Heart left ventricle (tissue), 16 donors: ENCODE measurements around the gene SBK2. TPM values are rescaled to one million over a fixed set of nuclear protein-coding genes. Genes with fewer than 3 reads are reported as not detected.

Experiments used
- ATAC-seq, 4 donors: fragments of 200-7000 bp; cut with Tn5 transposase; one replicate each; pipeline ENCODE4 v1.9.1; 2020 to 2022; ENCODE audit warnings: moderate library complexity in 4 of 4, mild to moderate bottlenecking in 3 of 4, moderate number of reproducible peaks in 1 of 4
- DNase-seq, 5 donors: peaks; one replicate each; pipeline ENCODE4 v3.0.0-alpha.2; 2020
- H3K27ac ChIP-seq, 12 donors: fragments of 200-600 bp; sonication (generic) in 4 of 12; one replicate each; pipeline versions ENCODE4 v1.5.0 to v1.8.0; 2016 to 2022; ENCODE audit warnings: mild to moderate bottlenecking in 2 of 12
- H3K27me3 ChIP-seq, 9 donors: fragments of 200-600 bp; sonication (generic) in 2 of 9; one replicate each; pipeline versions ENCODE4 v1.5.1 to v1.8.0; 2016 to 2022; ENCODE audit warnings: mild to moderate bottlenecking in 3 of 9
- H3K36me3 ChIP-seq, 9 donors: fragments of 200-600 bp; sonication (generic) in 2 of 9; one replicate each; pipeline versions ENCODE4 v1.5.0 to v1.8.0; 2018 to 2022; ENCODE audit warnings: mild to moderate bottlenecking in 2 of 9
- H3K4me1 ChIP-seq, 12 donors: fragments of 200-600 bp; sonication (generic) in 4 of 12; one replicate each; pipeline versions ENCODE4 v1.5.0 to v1.8.0; 2016 to 2022; ENCODE audit warnings: mild to moderate bottlenecking in 3 of 12
- H3K4me3 ChIP-seq, 12 donors: fragments of 200-600 bp; sonication (generic) in 4 of 12; one replicate each; pipeline versions ENCODE4 v1.5.0 to v1.8.0; 2017 to 2022; ENCODE audit warnings: mild to moderate bottlenecking in 9 of 12, moderate library complexity in 4 of 12
- H3K9me3 ChIP-seq, 12 donors: fragments of 200-600 bp; sonication (generic) in 4 of 12; one replicate each; pipeline versions ENCODE4 v1.5.0 to v1.8.0; 2016 to 2022; ENCODE audit warnings: mild to moderate bottlenecking in 1 of 12
- CTCF ChIP-seq, 12 donors: fragments of 200-600 bp; sonication (generic) in 4 of 12; IDR thresholded peaks; one replicate each; pipeline versions ENCODE4 v1.5.0 to v1.8.0; 2018 to 2022; ENCODE audit warnings: antibody characterized with exemption in 12 of 12, mild to moderate bottlenecking in 5 of 12
- POLR2A ChIP-seq, 2 donors: fragments of 450-650 bp; IDR thresholded peaks; one replicate each; pipeline ENCODE4 v1.6.1; 2017; ENCODE audit warnings: antibody characterized with exemption in 2 of 2, mild to moderate bottlenecking in 2 of 2, moderate library complexity in 2 of 2
- WGBS, 4 donors: extraction: QIAGEN DNeasy Blood & Tissue Kit in 2 of 4; methylation state at CpG; one replicate each; pipeline versions ENCODE4 v1.1.5 to v1.1.7; 2013 to 2018; 5-methylcytosine and 5-hydroxymethylcytosine counted together
- intact Hi-C, 10 donors: fragments of 100-400 bp; cut with DNase I; formaldehyde crosslinking; loops; one replicate each; pipeline versions ENCODE4 v1.11.1 to v1.14.2; 2022
- polyA plus RNA-seq, 2 donors: library from polyadenylated mRNA; stranded (reverse); fragments of 200-250 nt; gene quantifications; one replicate each; pipeline ENCODE4 v1.2.3, GENCODE V29; 2013
- total RNA-seq, 9 donors: library from RNA; depleted of rRNA in 2 of 9; stranded (reverse); fragments of >200 nt in 2 of 9; fragmentation: NEBNext Ultra II Directional in 3 of 9; extraction: Animal tissue kit (Norgen Biotek cat#: 25700) in 3 of 9; gene quantifications; one replicate each; pipeline versions ENCODE4 v1.1.0 to v1.2.4, GENCODE V29; 2016 to 2023
- donor health status: ischemic (EF 13 %, LVEDD 7.1; RV severe dilation, severe dysfunction).
- donor health status: healthy with polysubstance abuse.
- donor health status: DM: no; HTN: yes; CAD: no.
- donor health status: DM: no; HTN: no; CAD: no.
- donor health status: ischemic (EF 25% LVEDD 6.9; RV normal size, moderate dysfunction).
- donor health status: ischemic (EF 25% LVEDD 5.7; RV mildly dilated, moderate dysfunction).
- donor health status: healthy.
- donor health status: DM: yes; HTN: yes; CAD: no.
- donor health status: ischemic (EF 35%, LVEDD 5.7; RV mildly dilated, moderate dysfunction).
- donor health status: nonischemic (EF 11% LVEDD 7.7; RV severe dilation, severe dysfunction).
- donor health status: DM: yes; HTN: yes; CAD: no.
- donor health status: PGD.
- donor health status: ischemic (EF 29% LVEDD 5.4; RV normal size, mild dysfunction).
- donor health status: nonischemic (EF 23%, LVEDD 6.1; RV moderate dilation, normal function).

SBK2 gene
- total and polyA plus RNA-seq, 11 donors: 0.68 to 12.6 (median 2.1) TPM

GRCh38 chr19:55487924-55488687, 48.8 kb downstream of the SBK2 start, which contains the start of gene SSC5D:
Gene SSC5D (plus strand): TSS chr19:55488436. CDS start chr19:55488590, 154 bp downstream.
- WGBS, 4 donors: 18 to 25% (median 21%) methylated on average over 12 to 18 of the region's 21 CpGs
- DNase-seq: peak in 3 of 5 donors; percentile 67 to 73 (median 68)

DNA sequence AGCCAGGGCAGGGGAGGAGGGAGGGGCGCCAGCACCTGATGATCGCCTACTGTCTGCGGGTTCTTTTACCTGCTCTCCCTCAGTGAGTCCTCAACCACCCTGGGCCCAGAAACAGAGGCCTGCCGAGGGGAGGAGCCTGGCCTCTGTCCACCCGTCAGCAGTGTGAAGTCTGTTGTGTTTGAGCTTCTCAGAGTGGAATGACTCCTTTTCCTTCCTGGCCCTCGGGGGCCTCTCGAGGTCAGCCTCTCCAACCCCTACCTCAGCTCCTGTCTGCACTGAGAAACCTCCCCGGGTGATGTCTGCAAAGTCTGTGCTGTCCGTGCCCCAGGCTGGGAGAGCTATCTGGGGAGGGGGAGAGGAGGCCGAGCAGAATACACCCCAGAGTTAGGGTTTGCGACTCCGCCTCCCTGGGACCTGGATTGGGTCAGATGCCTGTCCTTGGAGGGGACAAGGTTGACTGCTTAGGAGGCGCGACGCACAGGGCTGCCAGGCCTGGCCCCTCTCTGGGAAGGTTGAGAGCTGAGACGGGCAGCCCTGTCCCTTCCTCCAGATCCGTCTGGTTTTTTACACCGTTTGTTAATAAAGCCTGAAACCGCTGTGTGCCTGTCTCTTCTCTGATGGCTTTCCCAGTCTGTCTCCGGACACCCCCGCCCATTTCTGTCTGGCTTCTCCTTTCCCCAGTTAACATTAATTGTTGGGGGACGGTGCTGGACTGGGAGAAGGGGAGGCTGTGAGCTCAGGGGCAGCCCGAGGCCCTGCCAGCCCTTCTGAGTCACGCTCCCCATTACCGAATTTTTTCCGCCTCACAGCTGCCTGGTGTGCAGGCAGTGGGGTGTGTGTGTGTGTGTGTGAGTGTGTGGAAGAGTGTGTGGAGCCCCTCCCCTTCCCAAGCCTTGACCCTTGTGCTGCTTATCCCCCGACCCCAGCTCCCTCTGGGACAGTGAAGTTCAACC, 49.7 kb downstream of the SBK2 start:
- Histone ChIP-seq H3K9me3 (no peaks in the 10 kb centered on the region), H3K27ac (peak overlapping the region; percentile 65 to 98 (median 86)), H3K27me3 (peaks cover 0 to 6% (median 0%) of the 10 kb centered on the region in 9 donors), H3K36me3 (peaks cover 0 to 12% (median 6%) of the 10 kb centered on the region in 9 donors), H3K4me1 (peaks cover 7 to 65% (median 41%) of the 10 kb centered on the region in 12 donors), H3K4me3 (peak overlapping the region in 8 of 12 donors; percentile 5 to 38 (median 23))
- TF ChIP-seq CTCF (IDR thresholded peaks at IDR 0.05) (no peak), POLR2A (IDR thresholded peaks at IDR 0.05) (no peak)
- DNase-seq (peak; percentile 70 to 87 (median 82)), ATAC-seq (peak; percentile 46 to 77 (median 64))
- intact Hi-C loops: no loop called here
- 21 to 41% (median 36%) methylated on average over 10 to 27 of the region's 27 CpGs for WGBS, 4 donors

More at GRCh38 chr19:55487924-55488687, 48.8 kb downstream of the SBK2 start, which contains the start of gene SSC5D:
- no peak for TF ChIP-seq POLR2A (IDR thresholded peaks at IDR 0.05)
- no peak for TF ChIP-seq CTCF (IDR thresholded peaks at IDR 0.05)
- peaks cover 0 to 6% (median 0%) of the 10 kb centered on the region in 9 donors for H3K27me3 ChIP-seq
- intact Hi-C loops: no loop called here
- H3K36me3 ChIP-seq: peaks cover 0 to 3% (median 0%) of the 10 kb centered on the region in 9 donors
- H3K9me3 ChIP-seq: no peaks in the 10 kb centered on the region
- peak within 1 kb of the TSS in 7 of 12 donors; percentile 15 to 44 (median 36) for H3K4me3 ChIP-seq
- peak within 1 kb of the TSS; percentile 68 to 98 (median 86) for H3K27ac ChIP-seq
- peak in 1 of 4 donors; percentile 4 for ATAC-seq
- peaks cover 7 to 68% (median 45%) of the 10 kb centered on the region in 12 donors for H3K4me1 ChIP-seq

- H3K27ac ChIP-seq: peak overlapping the region; percentile 65 to 98 (median 86)
- intact Hi-C loops: no loop called here
- H3K36me3 ChIP-seq: peaks cover 0 to 20% (median 9%) of the 10 kb centered on the region in 9 donors
- WGBS, 4 donors: 61 to 74% (median 68%) methylated on average over 36 to 53 of the region's 53 CpGs
- peaks cover 0 to 6% (median 0%) of the 10 kb centered on the region in 9 donors for H3K27me3 ChIP-seq
- H3K9me3 ChIP-seq: no peaks in the 10 kb centered on the region
- H3K4me3 ChIP-seq: peak overlapping the region in 7 of 12 donors; percentile 15 to 38 (median 27)
- TF ChIP-seq POLR2A (IDR thresholded peaks at IDR 0.05) (no peak), CTCF (IDR thresholded peaks at IDR 0.05) (peak in 10 of 12 donors; percentile 8 to 45 (median 24))
- ATAC-seq (peak in 1 of 4 donors; percentile 5), DNase-seq (peak in 3 of 5 donors; percentile 33 to 76 (median 33))
- peaks cover 7 to 65% (median 40%) of the 10 kb centered on the region in 12 donors for H3K4me1 ChIP-seq
Observed at GRCh38 chr19:55486043-55486970, 50.6 kb downstream of the SBK2 start.
